ENCODE data around the gene PDE10A.

The PDE10A gene

DNA sequence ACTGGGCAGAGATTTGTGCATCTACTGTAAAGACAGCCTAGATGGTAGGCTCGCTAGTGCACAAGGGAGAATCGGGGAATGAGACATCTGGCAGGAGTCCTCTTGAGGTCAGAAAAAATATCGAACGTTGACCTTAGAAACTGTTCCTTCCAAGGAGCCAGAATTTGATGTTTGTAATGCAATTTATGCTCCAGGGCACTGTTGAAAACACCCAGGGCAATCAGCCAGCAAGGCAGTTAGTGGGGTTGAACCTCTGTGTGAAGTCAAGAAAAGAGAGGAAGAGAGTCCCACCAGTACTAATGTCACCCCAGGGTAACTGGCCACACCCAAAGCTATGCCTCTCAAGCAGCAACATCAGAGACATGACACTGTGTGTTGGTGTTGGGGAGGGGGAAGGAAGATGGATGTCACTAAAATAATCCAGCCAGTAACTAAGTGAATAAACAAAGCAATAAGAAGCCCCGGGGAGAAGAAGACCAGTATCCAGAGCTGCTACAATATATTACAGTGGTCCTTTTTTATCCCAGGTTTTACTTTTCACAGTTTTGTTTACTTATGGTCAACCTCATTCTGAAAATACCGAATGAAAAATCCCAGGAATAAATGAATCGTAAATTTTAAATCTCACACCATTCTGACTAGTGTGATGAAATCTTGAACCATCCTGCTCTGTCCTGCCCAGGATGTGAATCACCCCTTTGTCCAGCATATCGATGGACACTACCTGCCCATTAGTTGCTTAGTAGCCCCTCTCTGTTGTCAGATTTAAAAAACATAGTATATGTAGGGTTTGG is 32.9 kb upstream of the PDE10A start:
- Histone ChIP-seq H3K4me1 (ENCODE audit: control insufficient read depth, low read depth, low read length) (peaks cover 3% of the 10 kb centered on the region), H3K27me3 (ENCODE audit: control insufficient read depth, insufficient read depth, low read length) (no peaks in the 10 kb centered on the region), H3K9me3 (ENCODE audit: control insufficient read depth, low read depth, low read length) (no peaks in the 10 kb centered on the region), H3K9ac (ENCODE audit: low read length) (no peak overlapping the region), H3K36me3 (ENCODE audit: control insufficient read depth, low read depth, low read length) (no peaks in the 10 kb centered on the region), H3K27ac (ENCODE audit: low read length) (no peak overlapping the region), H3K4me3 (ENCODE audit: low read length) (no peak overlapping the region)

- peaks cover 3% of the 10 kb centered on the region for H3K4me1 ChIP-seq (ENCODE audit: control insufficient read depth, low read depth, low read length)
- H3K9ac ChIP-seq (ENCODE audit: low read length): no peak overlapping the region
- H3K4me3 ChIP-seq (ENCODE audit: low read length): no peak overlapping the region
- no peak overlapping the region for H3K27ac ChIP-seq (ENCODE audit: low read length)
- H3K36me3 ChIP-seq (ENCODE audit: control insufficient read depth, low read depth, low read length): no peaks in the 10 kb centered on the region
- H3K9me3 ChIP-seq (ENCODE audit: control insufficient read depth, low read depth, low read length): no peaks in the 10 kb centered on the region
- no peaks in the 10 kb centered on the region for H3K27me3 ChIP-seq (ENCODE audit: control insufficient read depth, insufficient read depth, low read length)
Measured at GRCh38 chr6:165694296-165694695, 31.3 kb upstream of the PDE10A start.

DNA sequence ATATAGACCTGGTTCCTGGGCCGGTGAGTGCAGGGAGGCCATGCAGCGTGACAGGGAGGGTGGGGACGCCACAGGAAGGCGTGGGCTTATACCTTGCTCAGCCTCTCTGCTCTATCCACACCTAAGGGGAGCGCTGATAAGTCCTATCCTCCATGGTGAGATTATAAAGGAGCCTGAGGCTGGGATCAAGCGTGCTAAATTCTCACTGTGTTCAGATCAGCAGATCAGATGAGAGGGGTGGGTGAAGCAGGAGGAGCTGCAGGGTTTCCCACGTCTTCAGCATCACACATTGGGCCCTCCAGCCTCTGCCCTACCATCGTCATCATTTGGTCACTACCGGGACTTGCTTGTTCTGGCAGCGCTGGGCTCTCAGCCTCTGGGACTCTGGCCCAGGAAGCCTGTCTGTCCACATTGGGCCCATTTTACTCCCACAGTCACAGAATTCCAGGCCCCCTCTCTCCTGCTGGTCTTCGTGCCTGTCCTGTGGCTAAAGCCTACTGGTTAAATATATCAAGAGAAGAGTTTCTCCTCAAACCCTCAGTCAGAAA is 29.1 kb upstream of the PDE10A start:
- no peaks in the 10 kb centered on the region for H3K27me3 ChIP-seq (ENCODE audit: control insufficient read depth, insufficient read depth, low read length)
- no peak overlapping the region for H3K27ac ChIP-seq (ENCODE audit: low read length)
- no peak overlapping the region for H3K9ac ChIP-seq (ENCODE audit: low read length)
- H3K4me3 ChIP-seq (ENCODE audit: low read length): no peak overlapping the region
- no peaks in the 10 kb centered on the region for H3K36me3 ChIP-seq (ENCODE audit: control insufficient read depth, low read depth, low read length)
- no peaks in the 10 kb centered on the region for H3K9me3 ChIP-seq (ENCODE audit: control insufficient read depth, low read depth, low read length)
- peaks cover 3% of the 10 kb centered on the region for H3K4me1 ChIP-seq (ENCODE audit: control insufficient read depth, low read depth, low read length)

- H3K9ac ChIP-seq (ENCODE audit: low read length): no peak overlapping the region
- peaks cover 3% of the 10 kb centered on the region for H3K4me1 ChIP-seq (ENCODE audit: control insufficient read depth, low read depth, low read length)
- H3K27ac ChIP-seq (ENCODE audit: low read length): no peak overlapping the region
- no peak overlapping the region for H3K4me3 ChIP-seq (ENCODE audit: low read length)
- H3K27me3 ChIP-seq (ENCODE audit: control insufficient read depth, insufficient read depth, low read length): no peaks in the 10 kb centered on the region
- H3K9me3 ChIP-seq (ENCODE audit: control insufficient read depth, low read depth, low read length): no peaks in the 10 kb centered on the region
- H3K36me3 ChIP-seq (ENCODE audit: control insufficient read depth, low read depth, low read length): no peaks in the 10 kb centered on the region
Measured at GRCh38 chr6:165689699-165690098, 26.7 kb upstream of the PDE10A start.

DNA sequence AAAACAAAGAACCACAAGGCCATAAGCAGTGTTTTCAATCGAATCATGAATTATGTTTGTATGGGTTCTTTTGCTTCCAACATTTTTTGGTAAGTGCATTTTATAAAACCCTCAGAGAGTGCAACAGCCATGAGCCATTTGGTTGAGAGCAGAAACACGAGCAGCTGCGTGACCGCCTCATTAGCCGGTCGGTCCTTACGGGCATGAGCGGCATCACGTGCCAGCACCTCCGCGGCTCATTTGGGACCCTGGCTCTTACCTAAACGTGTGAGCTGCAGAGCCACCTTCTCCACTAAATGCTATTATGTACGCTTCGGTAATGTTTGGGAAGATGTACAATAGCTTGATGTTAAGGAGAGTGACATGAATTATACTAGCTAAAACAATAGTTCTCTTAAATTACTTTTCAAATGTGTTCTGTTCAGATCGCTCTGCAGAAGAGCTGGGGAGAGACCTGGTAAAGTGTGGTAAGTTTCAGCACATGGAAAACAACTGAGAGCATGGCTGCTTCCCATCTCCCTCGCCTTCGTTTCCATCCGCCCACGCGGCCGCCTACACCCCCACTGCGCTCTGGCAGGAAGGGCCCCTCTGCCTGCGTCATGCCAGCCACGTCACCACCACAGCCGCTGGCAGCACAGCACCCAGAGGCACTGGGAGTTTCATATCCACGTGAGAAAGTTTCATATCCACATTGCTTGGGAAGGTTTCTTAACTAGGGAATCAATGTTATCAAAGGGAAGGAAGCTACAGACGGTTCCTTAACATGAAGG is 23.7 kb upstream of the PDE10A start:
- Histone ChIP-seq H3K4me1 (ENCODE audit: control insufficient read depth, low read depth, low read length) (no peaks in the 10 kb centered on the region), H3K27ac (ENCODE audit: low read length) (no peak overlapping the region), H3K9ac (ENCODE audit: low read length) (no peak overlapping the region), H3K4me3 (ENCODE audit: low read length) (no peak overlapping the region), H3K9me3 (ENCODE audit: control insufficient read depth, low read depth, low read length) (no peaks in the 10 kb centered on the region), H3K27me3 (ENCODE audit: control insufficient read depth, insufficient read depth, low read length) (no peaks in the 10 kb centered on the region), H3K36me3 (ENCODE audit: control insufficient read depth, low read depth, low read length) (no peaks in the 10 kb centered on the region)

- H3K27ac ChIP-seq (ENCODE audit: low read length): no peak overlapping the region
- H3K9me3 ChIP-seq (ENCODE audit: control insufficient read depth, low read depth, low read length): no peaks in the 10 kb centered on the region
- H3K4me3 ChIP-seq (ENCODE audit: low read length): no peak overlapping the region
- no peak overlapping the region for H3K9ac ChIP-seq (ENCODE audit: low read length)
- no peaks in the 10 kb centered on the region for H3K36me3 ChIP-seq (ENCODE audit: control insufficient read depth, low read depth, low read length)
- no peaks in the 10 kb centered on the region for H3K27me3 ChIP-seq (ENCODE audit: control insufficient read depth, insufficient read depth, low read length)
- no peaks in the 10 kb centered on the region for H3K4me1 ChIP-seq (ENCODE audit: control insufficient read depth, low read depth, low read length)
Measured at GRCh38 chr6:165685302-165685701, 22.3 kb upstream of the PDE10A start.

- Histone ChIP-seq H3K27ac (ENCODE audit: low read length) (no peak overlapping the region), H3K36me3 (ENCODE audit: control insufficient read depth, low read depth, low read length) (no peaks in the 10 kb centered on the region), H3K9me3 (ENCODE audit: control insufficient read depth, low read depth, low read length) (no peaks in the 10 kb centered on the region), H3K4me3 (ENCODE audit: low read length) (no peak overlapping the region), H3K9ac (ENCODE audit: low read length) (no peak overlapping the region), H3K4me1 (ENCODE audit: control insufficient read depth, low read depth, low read length) (no peaks in the 10 kb centered on the region), H3K27me3 (ENCODE audit: control insufficient read depth, insufficient read depth, low read length) (no peaks in the 10 kb centered on the region)
Measured at GRCh38 chr6:165684333-165684732, 21.3 kb upstream of the PDE10A start.

GRCh38 chr6:165680975-165681374 is 17.9 kb upstream of the PDE10A start:
- H3K36me3 ChIP-seq (ENCODE audit: control insufficient read depth, low read depth, low read length): no peaks in the 10 kb centered on the region
- H3K9me3 ChIP-seq (ENCODE audit: control insufficient read depth, low read depth, low read length): no peaks in the 10 kb centered on the region
- H3K4me3 ChIP-seq (ENCODE audit: low read length): no peak overlapping the region
- H3K9ac ChIP-seq (ENCODE audit: low read length): no peak overlapping the region
- no peak overlapping the region for H3K27ac ChIP-seq (ENCODE audit: low read length)
- H3K4me1 ChIP-seq (ENCODE audit: control insufficient read depth, low read depth, low read length): peaks cover 3% of the 10 kb centered on the region
- H3K27me3 ChIP-seq (ENCODE audit: control insufficient read depth, insufficient read depth, low read length): no peaks in the 10 kb centered on the region

GRCh38 chr6:165679326-165679725 is 16.3 kb upstream of the PDE10A start:
- no peaks in the 10 kb centered on the region for H3K36me3 ChIP-seq (ENCODE audit: control insufficient read depth, low read depth, low read length)

GRCh38 chr6:165678904-165679303 is 15.9 kb upstream of the PDE10A start:
- no peak overlapping the region for H3K9ac ChIP-seq (ENCODE audit: low read length)
- H3K4me1 ChIP-seq (ENCODE audit: control insufficient read depth, low read depth, low read length): peaks cover 8% of the 10 kb centered on the region
- no peaks in the 10 kb centered on the region for H3K27me3 ChIP-seq (ENCODE audit: control insufficient read depth, insufficient read depth, low read length)
- no peak overlapping the region for H3K27ac ChIP-seq (ENCODE audit: low read length)
- H3K4me3 ChIP-seq (ENCODE audit: low read length): no peak overlapping the region
- no peaks in the 10 kb centered on the region for H3K36me3 ChIP-seq (ENCODE audit: control insufficient read depth, low read depth, low read length)
- H3K9me3 ChIP-seq (ENCODE audit: control insufficient read depth, low read depth, low read length): no peaks in the 10 kb centered on the region

More at GRCh38 chr6:165679326-165679725, 16.3 kb upstream of the PDE10A start:
- peaks cover 4% of the 10 kb centered on the region for H3K4me1 ChIP-seq (ENCODE audit: control insufficient read depth, low read depth, low read length)
- no peak overlapping the region for H3K4me3 ChIP-seq (ENCODE audit: low read length)
- no peak overlapping the region for H3K9ac ChIP-seq (ENCODE audit: low read length)
- H3K27ac ChIP-seq (ENCODE audit: low read length): no peak overlapping the region
- no peaks in the 10 kb centered on the region for H3K27me3 ChIP-seq (ENCODE audit: control insufficient read depth, insufficient read depth, low read length)
- H3K9me3 ChIP-seq (ENCODE audit: control insufficient read depth, low read depth, low read length): no peaks in the 10 kb centered on the region

DNA sequence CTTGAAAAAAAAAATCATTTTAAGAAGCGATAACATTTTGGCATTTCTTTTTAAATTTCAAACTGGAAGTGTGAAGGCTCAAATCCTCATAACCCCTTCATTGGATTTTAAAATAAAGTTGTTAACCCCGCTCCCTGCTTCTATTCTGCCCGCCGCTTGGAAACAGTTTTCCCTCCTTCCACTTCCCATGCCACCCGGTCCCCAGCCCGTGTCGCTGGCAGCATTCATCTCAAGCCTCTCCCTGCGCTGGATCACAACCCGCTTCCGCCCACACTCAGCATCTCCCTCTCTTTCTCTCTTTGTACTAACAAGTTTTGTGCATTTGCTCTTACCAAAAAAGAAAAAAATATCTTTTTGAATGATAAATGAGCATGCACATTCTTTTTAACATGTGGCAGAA is 15.4 kb upstream of the PDE10A start:
- peaks cover 10% of the 10 kb centered on the region for H3K4me1 ChIP-seq (ENCODE audit: control insufficient read depth, low read depth, low read length)
- H3K36me3 ChIP-seq (ENCODE audit: control insufficient read depth, low read depth, low read length): no peaks in the 10 kb centered on the region
- no peak overlapping the region for H3K4me3 ChIP-seq (ENCODE audit: low read length)
- no peak overlapping the region for H3K9ac ChIP-seq (ENCODE audit: low read length)
- H3K27me3 ChIP-seq (ENCODE audit: control insufficient read depth, insufficient read depth, low read length): no peaks in the 10 kb centered on the region
- no peaks in the 10 kb centered on the region for H3K9me3 ChIP-seq (ENCODE audit: control insufficient read depth, low read depth, low read length)
- no peak overlapping the region for H3K27ac ChIP-seq (ENCODE audit: low read length)
